AG09319 (cell line): ENCODE data around the gene ANKRD11.
"Not testable (repeated sequence)": the region's sequence is repeated elsewhere in the genome, so short reads cannot be mapped to it uniquely, and the experiment has no call there.

Experiments
- DNase-seq: peaks from one replicate; pipeline ENCODE4 v3.0.0-alpha.2; 2010; ENCODE audit warnings: low read depth; ENCODE audit errors: extremely low read depth
- CTCF ChIP-seq: IDR thresholded peaks from 2 replicates; pipeline ENCODE4 v1.5.1; 2011; ENCODE audit warnings: low read depth, mild to moderate bottlenecking, inconsistent platforms, low read length, moderate library complexity

The ANKRD11 gene

GRCh38 chr16:89392881-89393737, 97.3 kb downstream of the ANKRD11 start:
- DNase-seq = no peak
- no peak for TF ChIP-seq CTCF

GRCh38 chr16:89390224-89390583, 100.2 kb downstream of the ANKRD11 start:
- not testable (repeated sequence) for DNase-seq

GRCh38 chr16:89389504-89390223, 100.7 kb downstream of the ANKRD11 start:
- not testable (repeated sequence) for DNase-seq

- no peak for DNase-seq
- TF ChIP-seq CTCF = no peak
Observed at GRCh38 chr16:89388536-89388935, 101.8 kb downstream of the ANKRD11 start.

GRCh38 chr16:89386306-89387185, 103.8 kb downstream of the ANKRD11 start:
- no peak for DNase-seq
- no peak for TF ChIP-seq CTCF

- no peak for TF ChIP-seq CTCF
- DNase-seq = no peak
Observed at GRCh38 chr16:89385712-89386111, 104.6 kb downstream of the ANKRD11 start.

GRCh38 chr16:89384282-89384681, 106.1 kb downstream of the ANKRD11 start:
- no peak for DNase-seq
- TF ChIP-seq CTCF = no peak
